GM12801 (cell line): ENCODE measurements around the gene IVD.

ENCODE experiments used
- TF ChIP-seq, protein P1 (sequence below): IDR thresholded peaks from one replicate; pipeline ENCODE4 v1.5.1; 2011; ENCODE audit warnings: control low read depth; ENCODE audit not compliant: insufficient read length; ENCODE audit errors: extremely low read depth

Gene IVD

GRCh38 chr15:40418126-40418525 lies 12.5 kb downstream of the IVD start:
- TF ChIP-seq, protein P1, sequence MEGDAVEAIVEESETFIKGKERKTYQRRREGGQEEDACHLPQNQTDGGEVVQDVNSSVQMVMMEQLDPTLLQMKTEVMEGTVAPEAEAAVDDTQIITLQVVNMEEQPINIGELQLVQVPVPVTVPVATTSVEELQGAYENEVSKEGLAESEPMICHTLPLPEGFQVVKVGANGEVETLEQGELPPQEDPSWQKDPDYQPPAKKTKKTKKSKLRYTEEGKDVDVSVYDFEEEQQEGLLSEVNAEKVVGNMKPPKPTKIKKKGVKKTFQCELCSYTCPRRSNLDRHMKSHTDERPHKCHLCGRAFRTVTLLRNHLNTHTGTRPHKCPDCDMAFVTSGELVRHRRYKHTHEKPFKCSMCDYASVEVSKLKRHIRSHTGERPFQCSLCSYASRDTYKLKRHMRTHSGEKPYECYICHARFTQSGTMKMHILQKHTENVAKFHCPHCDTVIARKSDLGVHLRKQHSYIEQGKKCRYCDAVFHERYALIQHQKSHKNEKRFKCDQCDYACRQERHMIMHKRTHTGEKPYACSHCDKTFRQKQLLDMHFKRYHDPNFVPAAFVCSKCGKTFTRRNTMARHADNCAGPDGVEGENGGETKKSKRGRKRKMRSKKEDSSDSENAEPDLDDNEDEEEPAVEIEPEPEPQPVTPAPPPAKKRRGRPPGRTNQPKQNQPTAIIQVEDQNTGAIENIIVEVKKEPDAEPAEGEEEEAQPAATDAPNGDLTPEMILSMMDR: no peak

- TF ChIP-seq, protein P1: no peak
Observed at GRCh38 chr15:40420071-40420713, 14.6 kb downstream of the IVD start.

- TF ChIP-seq, protein P1: no peak
Observed at GRCh38 chr15:40420793-40421192, 15.2 kb downstream of the IVD start.

GRCh38 chr15:40421246-40422157 lies 15.9 kb downstream of the IVD start:
- TF ChIP-seq, protein P1: no peak

- TF ChIP-seq, protein P1: no peak
Observed at GRCh38 chr15:40424483-40425115, 19.0 kb downstream of the IVD start.

DNA sequence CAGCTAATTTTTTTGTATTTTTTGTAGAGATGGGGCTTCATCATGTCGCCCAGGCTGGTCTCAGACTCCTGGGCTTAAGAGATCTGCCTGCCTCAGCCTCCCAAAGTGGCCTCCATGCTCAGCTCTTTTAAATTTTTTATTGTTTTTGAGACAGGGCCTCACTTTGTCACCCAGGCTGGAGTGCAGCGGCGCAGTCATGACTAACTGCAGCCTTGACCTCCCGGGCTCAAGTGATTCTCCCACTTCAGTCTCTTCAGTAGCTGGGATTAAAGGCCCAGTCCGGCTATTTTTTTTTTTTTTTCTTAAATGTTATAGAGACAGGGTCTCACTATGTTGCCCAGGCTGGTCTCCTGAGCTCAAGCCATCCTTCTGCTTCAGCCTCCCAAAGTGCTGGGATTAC lies 20.1 kb downstream of the IVD start:
- TF ChIP-seq, protein P1: no peak

- TF ChIP-seq, protein P1: no peak
Observed at GRCh38 chr15:40427188-40427587, 21.6 kb downstream of the IVD start.
